22Rv1 (cell line): ENCODE data around the gene PLEK.

Experiments used
- H3K27ac ChIP-seq: fragments of 450-650 bp; 2 replicates; pipeline ENCODE4 v1.5.1; 2017
- ZFX ChIP-seq: fragments of 450-650 bp; IDR thresholded peaks from 2 replicates; pipeline ENCODE4 v1.6.1; 2017; ENCODE audit warnings: antibody characterized with exemption, borderline replicate concordance
- TF ChIP-seq, protein P1 (sequence below): fragments of 450-650 bp; IDR thresholded peaks from 2 replicates; pipeline ENCODE4 v1.5.1; 2017; ENCODE audit warnings: mild to moderate bottlenecking

Gene PLEK

DNA sequence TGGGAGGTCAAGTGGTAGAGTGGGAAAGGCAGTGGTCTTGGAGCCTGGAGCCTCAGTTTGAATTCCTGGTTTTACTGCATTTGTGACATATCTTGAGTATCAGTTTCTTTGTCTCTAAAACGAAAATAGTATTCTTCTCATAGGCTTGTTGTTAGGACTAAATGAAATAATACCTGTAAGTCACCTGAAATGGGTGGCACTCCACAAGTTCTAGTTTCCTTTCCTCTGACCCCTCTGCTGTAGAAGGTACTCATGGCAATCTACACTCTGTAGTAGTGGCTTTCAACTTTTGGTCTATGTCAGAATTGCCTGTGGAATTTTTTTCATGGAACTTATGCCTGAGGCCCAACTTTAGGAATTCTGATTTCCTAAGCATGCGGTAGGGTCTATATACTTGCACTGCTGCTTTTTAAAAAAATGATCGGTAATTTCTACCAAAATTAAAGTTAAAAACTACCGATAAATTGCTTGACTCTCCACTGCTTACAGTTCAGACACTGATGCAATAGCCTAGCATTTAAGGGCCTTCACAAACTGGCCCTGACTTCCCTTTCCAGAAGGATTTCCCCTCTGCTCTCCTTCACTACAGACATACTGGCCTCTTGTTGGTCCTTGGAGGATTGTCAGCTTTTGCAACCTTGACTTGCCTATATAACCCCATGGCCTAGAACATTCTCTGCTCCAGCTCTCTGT, 47.2 kb downstream of the PLEK start:
- TF ChIP-seq, protein P1, sequence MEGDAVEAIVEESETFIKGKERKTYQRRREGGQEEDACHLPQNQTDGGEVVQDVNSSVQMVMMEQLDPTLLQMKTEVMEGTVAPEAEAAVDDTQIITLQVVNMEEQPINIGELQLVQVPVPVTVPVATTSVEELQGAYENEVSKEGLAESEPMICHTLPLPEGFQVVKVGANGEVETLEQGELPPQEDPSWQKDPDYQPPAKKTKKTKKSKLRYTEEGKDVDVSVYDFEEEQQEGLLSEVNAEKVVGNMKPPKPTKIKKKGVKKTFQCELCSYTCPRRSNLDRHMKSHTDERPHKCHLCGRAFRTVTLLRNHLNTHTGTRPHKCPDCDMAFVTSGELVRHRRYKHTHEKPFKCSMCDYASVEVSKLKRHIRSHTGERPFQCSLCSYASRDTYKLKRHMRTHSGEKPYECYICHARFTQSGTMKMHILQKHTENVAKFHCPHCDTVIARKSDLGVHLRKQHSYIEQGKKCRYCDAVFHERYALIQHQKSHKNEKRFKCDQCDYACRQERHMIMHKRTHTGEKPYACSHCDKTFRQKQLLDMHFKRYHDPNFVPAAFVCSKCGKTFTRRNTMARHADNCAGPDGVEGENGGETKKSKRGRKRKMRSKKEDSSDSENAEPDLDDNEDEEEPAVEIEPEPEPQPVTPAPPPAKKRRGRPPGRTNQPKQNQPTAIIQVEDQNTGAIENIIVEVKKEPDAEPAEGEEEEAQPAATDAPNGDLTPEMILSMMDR: no peak
- no peak for TF ChIP-seq ZFX
- no peak overlapping the region for H3K27ac ChIP-seq

DNA sequence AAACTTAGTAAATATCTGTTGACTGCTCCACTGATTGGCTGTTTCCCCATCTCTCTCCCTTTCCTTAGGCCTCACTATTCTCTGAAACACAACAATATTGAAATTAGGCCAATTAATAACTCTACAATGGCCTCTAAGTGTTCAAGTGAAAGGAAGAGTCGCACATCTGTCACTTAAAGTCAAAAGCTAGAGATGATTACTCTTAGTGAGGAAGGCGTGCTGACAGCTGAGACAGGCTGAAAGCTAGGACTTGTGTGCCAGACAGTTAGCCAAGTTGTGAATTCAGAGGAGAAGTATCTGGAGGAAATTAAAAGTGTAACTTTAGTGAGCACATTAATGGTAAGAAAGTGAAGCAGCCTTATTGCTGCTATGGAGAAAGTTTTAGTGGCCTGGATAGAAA, 48.4 kb downstream of the PLEK start:
- TF ChIP-seq ZFX: no peak
- TF ChIP-seq, protein P1: no peak

DNA sequence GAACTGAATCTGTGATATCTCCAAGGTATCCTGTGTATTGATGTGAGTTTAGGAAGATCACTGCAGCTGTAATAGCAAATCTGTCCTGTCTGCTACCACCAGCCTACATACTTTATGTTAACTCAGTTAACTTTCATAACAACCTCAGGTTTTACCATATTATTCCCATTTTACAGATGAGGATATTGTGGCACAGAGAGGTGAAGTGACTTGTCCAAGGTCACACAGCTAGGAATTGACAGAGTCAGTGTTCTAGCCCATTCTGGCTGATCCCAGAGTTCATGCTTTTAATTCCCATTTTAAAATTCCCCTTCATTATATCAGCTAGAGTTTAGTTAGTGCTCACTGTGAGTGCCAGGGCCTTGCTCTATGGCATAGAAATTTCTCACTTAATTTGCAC, 49.4 kb downstream of the PLEK start:
- TF ChIP-seq, protein P1: no peak

More for the DNA sequence above, 48.4 kb downstream of the PLEK start:
- H3K27ac ChIP-seq: no peak overlapping the region

DNA sequence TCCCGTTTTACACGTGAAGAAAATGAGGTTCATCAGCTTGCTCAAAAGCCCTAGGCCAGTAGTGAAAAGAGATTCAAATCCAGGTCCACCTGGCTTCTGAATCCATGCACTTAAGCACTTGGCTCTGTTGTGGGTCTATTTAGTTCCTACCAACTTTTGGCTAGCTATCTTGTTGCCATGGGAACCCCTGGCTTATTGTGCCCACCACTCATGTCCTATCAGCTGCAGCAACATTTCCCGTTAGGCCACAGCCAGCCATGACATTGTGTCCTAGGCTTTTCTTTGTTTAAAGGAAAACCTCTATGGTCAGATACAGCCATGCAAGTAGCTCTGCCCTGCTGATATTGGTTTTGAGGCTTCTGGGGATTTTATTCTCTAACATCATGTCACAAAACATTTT, 49.8 kb downstream of the PLEK start:
- TF ChIP-seq ZFX: no peak
- TF ChIP-seq, protein P1: no peak
- no peak overlapping the region for H3K27ac ChIP-seq

More for the DNA sequence above, 49.4 kb downstream of the PLEK start:
- no peak overlapping the region for H3K27ac ChIP-seq

DNA sequence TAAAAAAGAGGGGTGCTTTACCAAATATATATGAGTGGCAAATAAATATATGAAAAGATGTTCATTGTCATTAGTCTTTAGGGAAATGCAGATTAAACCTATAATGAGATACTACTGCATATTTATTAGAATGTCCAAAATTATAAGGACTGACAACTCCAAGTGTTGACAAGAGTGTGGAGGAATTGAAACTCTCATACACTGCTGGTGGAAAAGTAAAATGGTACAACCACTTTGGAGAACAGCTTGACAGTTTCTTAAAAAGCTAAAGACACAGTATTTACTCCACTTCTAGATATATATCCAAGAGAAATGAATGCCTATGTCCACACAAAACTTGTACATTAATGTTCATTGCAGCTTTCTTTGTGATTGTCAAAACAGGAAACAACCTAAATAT, 50.4 kb downstream of the PLEK start:
- no peak overlapping the region for H3K27ac ChIP-seq
- no peak for TF ChIP-seq ZFX
- TF ChIP-seq, protein P1: no peak

DNA sequence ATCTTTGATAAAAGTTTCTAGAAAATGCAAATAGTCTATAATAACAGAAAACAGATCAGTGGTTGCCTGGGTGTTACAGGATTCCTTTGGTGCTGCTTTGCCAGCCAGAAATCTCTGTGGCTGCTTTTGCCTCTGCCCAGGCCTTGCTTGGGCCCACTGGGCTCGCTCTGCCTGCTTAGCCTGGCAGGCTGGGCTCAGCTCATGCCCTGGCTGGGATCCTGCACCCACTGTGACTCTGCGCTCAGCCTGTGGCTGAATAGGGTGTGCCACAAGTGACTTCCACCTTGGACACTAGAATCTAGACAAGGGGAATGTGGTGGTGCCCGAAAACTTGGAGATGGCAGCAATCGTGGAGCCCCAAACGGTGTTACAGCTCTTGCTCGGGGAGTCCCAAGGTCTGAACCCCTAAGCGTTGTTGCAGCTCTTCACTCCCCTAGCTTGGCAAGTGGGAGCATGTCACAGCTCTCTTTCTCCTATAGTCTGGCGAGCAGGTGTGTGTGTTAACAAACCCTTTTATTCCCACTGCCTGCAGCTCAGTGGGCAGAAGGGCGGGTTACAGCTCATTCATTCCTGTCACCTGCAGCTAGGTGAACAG, 51.1 kb downstream of the PLEK start:
- no peak overlapping the region for H3K27ac ChIP-seq
- TF ChIP-seq, protein P1: no peak
- TF ChIP-seq ZFX: no peak

DNA sequence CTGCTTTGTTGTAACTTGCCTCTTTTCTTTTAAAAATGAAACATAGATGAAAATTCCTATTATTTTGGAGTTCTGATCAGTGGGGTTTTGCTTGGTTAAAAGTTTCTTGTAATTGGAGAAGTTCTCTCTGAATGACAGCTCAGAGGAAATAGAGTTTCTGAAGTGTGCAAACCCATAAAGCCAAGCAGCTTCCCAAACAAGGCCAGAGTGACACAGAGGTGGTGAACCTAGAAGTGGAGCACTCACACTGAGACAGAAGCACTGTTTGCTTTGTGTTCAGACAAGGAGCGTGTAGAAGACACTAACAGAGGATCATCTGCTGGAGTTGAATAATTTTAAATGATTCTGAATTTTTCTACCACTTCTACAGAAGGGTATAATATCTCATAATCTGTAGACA, 52.8 kb downstream of the PLEK start:
- TF ChIP-seq, protein P1: no peak
- TF ChIP-seq ZFX: no peak
- no peak overlapping the region for H3K27ac ChIP-seq
